ENCODE measurements around the gene BRDT. TPM values are rescaled to one million over a fixed set of nuclear protein-coding genes. Genes with fewer than 3 reads are reported as not detected.

Gene BRDT
- total RNA-seq, 1 experiment from 2014 or later, result 0.13 TPM

DNA sequence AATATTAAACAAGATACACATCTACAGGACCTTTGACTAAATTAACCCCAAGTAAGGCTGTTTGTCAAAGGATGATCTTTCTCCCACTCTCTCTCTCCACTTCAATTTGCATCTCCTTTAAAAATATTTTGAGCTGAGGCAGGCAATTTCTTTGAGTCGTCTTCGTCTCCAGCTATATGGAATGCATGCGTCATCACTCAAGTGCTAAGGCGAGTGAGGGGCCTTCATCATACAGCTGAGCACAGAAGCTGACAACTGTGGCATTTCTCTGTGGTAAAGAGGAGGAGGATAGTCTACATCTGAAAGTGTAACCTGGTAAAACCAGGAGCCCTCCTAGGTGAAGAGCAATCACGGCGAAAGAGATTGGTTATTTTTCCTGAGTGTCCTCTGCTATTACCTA lies 88.2 kb downstream of the BRDT start (continued):
- TF ChIP-seq, protein P1, sequence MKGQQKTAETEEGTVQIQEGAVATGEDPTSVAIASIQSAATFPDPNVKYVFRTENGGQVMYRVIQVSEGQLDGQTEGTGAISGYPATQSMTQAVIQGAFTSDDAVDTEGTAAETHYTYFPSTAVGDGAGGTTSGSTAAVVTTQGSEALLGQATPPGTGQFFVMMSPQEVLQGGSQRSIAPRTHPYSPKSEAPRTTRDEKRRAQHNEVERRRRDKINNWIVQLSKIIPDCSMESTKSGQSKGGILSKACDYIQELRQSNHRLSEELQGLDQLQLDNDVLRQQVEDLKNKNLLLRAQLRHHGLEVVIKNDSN (CRISPR knock-in tag; IDR thresholded peaks at IDR 0.05), result no peak
- TF ChIP-seq, protein P2, sequence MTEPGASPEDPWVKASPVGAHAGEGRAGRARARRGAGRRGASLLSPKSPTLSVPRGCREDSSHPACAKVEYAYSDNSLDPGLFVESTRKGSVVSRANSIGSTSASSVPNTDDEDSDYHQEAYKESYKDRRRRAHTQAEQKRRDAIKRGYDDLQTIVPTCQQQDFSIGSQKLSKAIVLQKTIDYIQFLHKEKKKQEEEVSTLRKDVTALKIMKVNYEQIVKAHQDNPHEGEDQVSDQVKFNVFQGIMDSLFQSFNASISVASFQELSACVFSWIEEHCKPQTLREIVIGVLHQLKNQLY (CRISPR knock-in tag; IDR thresholded peaks at IDR 0.05), result no peak
- TF ChIP-seq CBFB (CRISPR knock-in tag; IDR thresholded peaks at IDR 0.05; ENCODE audit: low read depth), result no peak
- no peak for TF ChIP-seq PRRX2 (CRISPR knock-in tag; IDR thresholded peaks at IDR 0.05)
- TF ChIP-seq, protein P3, sequence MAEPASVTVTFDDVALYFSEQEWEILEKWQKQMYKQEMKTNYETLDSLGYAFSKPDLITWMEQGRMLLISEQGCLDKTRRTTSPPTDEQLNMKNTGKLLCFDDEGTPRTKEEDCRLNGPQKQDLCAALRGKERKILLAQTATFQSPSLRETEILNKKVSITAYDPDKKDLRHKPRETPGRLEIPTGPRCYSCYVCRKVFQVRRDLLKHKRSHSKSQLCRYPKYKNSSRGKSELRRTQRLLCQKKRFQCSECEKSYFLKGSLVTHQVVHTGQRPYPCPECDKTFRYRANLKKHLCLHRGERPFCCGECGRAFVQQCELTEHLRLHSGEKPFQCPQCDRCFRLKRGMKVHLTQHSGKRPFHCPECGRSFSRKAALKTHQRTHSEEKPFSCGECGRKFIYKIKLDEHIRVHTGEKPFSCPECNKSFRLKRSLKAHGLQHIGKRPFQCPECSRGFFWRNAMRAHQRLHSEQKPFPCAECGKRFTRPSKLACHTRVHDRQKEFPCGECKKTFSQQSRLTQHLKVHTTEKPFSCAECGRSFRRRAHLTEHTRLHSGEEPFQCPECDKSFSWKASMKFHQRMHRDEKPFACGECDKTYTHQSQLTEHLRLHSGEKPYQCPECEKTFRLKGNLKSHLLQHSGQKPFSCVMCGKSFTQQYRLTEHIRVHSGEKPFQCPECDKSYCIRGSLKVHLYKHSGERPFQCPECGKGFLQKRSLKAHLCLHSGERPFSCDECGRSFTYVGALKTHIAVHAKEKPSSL (CRISPR knock-in tag; conservative IDR thresholded peaks at IDR 0.05), result no peak
- TF ChIP-seq, protein P4, sequence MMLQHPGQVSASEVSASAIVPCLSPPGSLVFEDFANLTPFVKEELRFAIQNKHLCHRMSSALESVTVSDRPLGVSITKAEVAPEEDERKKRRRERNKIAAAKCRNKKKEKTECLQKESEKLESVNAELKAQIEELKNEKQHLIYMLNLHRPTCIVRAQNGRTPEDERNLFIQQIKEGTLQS (CRISPR knock-in tag; conservative IDR thresholded peaks at IDR 0.05), result no peak
- TF ChIP-seq, protein P5, sequence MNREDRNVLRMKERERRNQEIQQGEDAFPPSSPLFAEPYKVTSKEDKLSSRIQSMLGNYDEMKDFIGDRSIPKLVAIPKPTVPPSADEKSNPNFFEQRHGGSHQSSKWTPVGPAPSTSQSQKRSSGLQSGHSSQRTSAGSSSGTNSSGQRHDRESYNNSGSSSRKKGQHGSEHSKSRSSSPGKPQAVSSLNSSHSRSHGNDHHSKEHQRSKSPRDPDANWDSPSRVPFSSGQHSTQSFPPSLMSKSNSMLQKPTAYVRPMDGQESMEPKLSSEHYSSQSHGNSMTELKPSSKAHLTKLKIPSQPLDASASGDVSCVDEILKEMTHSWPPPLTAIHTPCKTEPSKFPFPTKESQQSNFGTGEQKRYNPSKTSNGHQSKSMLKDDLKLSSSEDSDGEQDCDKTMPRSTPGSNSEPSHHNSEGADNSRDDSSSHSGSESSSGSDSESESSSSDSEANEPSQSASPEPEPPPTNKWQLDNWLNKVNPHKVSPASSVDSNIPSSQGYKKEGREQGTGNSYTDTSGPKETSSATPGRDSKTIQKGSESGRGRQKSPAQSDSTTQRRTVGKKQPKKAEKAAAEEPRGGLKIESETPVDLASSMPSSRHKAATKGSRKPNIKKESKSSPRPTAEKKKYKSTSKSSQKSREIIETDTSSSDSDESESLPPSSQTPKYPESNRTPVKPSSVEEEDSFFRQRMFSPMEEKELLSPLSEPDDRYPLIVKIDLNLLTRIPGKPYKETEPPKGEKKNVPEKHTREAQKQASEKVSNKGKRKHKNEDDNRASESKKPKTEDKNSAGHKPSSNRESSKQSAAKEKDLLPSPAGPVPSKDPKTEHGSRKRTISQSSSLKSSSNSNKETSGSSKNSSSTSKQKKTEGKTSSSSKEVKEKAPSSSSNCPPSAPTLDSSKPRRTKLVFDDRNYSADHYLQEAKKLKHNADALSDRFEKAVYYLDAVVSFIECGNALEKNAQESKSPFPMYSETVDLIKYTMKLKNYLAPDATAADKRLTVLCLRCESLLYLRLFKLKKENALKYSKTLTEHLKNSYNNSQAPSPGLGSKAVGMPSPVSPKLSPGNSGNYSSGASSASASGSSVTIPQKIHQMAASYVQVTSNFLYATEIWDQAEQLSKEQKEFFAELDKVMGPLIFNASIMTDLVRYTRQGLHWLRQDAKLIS (CRISPR knock-in tag; IDR thresholded peaks at IDR 0.05; ENCODE audit: borderline replicate concordance), result no peak
- TF ChIP-seq, protein P6, sequence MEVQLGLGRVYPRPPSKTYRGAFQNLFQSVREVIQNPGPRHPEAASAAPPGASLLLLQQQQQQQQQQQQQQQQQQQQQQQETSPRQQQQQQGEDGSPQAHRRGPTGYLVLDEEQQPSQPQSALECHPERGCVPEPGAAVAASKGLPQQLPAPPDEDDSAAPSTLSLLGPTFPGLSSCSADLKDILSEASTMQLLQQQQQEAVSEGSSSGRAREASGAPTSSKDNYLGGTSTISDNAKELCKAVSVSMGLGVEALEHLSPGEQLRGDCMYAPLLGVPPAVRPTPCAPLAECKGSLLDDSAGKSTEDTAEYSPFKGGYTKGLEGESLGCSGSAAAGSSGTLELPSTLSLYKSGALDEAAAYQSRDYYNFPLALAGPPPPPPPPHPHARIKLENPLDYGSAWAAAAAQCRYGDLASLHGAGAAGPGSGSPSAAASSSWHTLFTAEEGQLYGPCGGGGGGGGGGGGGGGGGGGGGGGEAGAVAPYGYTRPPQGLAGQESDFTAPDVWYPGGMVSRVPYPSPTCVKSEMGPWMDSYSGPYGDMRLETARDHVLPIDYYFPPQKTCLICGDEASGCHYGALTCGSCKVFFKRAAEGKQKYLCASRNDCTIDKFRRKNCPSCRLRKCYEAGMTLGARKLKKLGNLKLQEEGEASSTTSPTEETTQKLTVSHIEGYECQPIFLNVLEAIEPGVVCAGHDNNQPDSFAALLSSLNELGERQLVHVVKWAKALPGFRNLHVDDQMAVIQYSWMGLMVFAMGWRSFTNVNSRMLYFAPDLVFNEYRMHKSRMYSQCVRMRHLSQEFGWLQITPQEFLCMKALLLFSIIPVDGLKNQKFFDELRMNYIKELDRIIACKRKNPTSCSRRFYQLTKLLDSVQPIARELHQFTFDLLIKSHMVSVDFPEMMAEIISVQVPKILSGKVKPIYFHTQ (CRISPR knock-in tag; IDR thresholded peaks at IDR 0.05), result no peak

DNA sequence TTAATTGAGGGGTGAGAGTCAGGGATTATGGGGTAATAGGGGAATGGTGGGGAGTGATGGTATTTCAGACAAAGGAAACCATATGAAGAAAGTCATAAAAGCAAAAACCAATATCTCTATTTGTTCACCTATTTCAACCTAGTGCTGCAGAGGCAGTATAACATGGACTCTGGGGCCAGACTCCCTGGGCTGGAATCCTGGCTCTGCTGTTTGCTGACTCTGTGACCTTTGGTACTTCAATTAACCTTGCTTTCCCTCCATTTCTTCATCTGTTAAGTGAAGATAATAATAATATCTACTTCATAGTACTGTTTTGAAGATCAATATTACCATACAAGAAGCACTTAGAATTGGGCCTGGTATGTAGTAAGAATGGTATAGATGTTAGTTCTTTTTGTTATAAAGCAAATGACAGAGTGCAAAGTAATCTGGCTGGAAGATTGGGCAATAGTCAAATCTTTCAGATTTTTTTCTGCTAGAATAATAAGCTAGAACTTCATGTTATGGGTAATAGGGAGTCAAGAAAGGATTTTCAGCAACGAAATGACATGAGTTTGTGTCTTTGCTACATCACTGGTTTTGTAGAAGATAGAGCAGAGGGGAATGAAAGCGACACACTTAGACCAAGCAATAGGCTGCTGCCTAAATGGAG lies 89.6 kb downstream of the BRDT start:
- TF ChIP-seq TEAD4 (CRISPR knock-in tag; IDR thresholded peaks at IDR 0.05), result no peak
- H3K27ac Mint-ChIP-seq, result no peak overlapping the region
- ATAC-seq, result no peak
- H3K9me3 Mint-ChIP-seq, result no peaks in the 10 kb centered on the region
- no peak overlapping the region for H3K4me3 Mint-ChIP-seq
- H3K36me3 Mint-ChIP-seq, result no peaks in the 10 kb centered on the region
- DNase-seq (ENCODE audit: low spot score), result no peak
- H3K27me3 Mint-ChIP-seq (ENCODE audit: low read depth), result no peaks in the 10 kb centered on the region
- CTCF ChIA-PET, result no interaction called here
- peaks cover 5% of the 10 kb centered on the region for H3K4me1 Mint-ChIP-seq
- POLR2A ChIA-PET, result no interaction called here

DNA sequence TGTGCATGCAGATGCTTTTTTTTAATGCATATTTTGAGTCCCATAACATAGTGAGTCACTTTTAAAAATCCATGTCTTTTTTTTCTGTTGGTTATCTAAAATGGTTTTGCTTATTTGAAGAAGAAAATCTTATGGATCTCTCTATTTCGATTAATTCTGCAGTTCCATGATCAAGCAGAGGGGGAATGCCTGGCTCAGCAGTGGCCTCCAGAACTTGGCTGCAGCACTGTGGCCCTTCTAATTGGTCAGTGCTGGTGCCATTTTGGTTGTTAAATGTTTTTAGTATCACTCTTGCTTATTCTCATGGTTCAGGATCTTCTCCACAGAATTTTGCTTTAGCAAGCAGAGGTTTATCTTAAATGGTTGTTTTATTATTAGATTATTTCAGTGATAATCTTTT lies 91.8 kb downstream of the BRDT start:
- POLR2A ChIA-PET, result no interaction called here
- Mint-ChIP-seq H3K9me3 (no peaks in the 10 kb centered on the region), H3K4me3 (no peak overlapping the region), H3K27ac (no peak overlapping the region), H3K36me3 (no peaks in the 10 kb centered on the region), H3K4me1 (peaks cover 5% of the 10 kb centered on the region), H3K27me3 (ENCODE audit: low read depth) (no peaks in the 10 kb centered on the region)
- CTCF ChIA-PET, result no interaction called here
- DNase-seq (ENCODE audit: low spot score) (no peak), ATAC-seq (peak; percentile 64; the same call in 1 of the 2 replicates)
- TF ChIP-seq ZNF396 (CRISPR knock-in tag; IDR thresholded peaks at IDR 0.05; ENCODE audit: borderline replicate concordance), result no peak
- TF ChIP-seq, protein P7, sequence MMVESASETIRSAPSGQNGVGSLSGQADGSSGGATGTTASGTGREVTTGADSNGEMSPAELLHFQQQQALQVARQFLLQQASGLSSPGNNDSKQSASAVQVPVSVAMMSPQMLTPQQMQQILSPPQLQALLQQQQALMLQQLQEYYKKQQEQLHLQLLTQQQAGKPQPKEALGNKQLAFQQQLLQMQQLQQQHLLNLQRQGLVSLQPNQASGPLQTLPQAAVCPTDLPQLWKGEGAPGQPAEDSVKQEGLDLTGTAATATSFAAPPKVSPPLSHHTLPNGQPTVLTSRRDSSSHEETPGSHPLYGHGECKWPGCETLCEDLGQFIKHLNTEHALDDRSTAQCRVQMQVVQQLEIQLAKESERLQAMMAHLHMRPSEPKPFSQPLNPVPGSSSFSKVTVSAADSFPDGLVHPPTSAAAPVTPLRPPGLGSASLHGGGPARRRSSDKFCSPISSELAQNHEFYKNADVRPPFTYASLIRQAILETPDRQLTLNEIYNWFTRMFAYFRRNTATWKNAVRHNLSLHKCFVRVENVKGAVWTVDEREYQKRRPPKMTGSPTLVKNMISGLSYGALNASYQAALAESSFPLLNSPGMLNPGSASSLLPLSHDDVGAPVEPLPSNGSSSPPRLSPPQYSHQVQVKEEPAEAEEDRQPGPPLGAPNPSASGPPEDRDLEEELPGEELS (CRISPR knock-in tag; IDR thresholded peaks at IDR 0.05), result no peak
- TF ChIP-seq NFYB (CRISPR knock-in tag; conservative IDR thresholded peaks at IDR 0.05; ENCODE audit: low read depth), result no peak
- TF ChIP-seq CREB1 (CRISPR knock-in tag; IDR thresholded peaks at IDR 0.05), result no peak
- TF ChIP-seq ZNF138 (CRISPR knock-in tag; conservative IDR thresholded peaks at IDR 0.05), result no peak
- TF ChIP-seq, protein P8, sequence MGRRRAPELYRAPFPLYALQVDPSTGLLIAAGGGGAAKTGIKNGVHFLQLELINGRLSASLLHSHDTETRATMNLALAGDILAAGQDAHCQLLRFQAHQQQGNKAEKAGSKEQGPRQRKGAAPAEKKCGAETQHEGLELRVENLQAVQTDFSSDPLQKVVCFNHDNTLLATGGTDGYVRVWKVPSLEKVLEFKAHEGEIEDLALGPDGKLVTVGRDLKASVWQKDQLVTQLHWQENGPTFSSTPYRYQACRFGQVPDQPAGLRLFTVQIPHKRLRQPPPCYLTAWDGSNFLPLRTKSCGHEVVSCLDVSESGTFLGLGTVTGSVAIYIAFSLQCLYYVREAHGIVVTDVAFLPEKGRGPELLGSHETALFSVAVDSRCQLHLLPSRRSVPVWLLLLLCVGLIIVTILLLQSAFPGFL (CRISPR knock-in tag; IDR thresholded peaks at IDR 0.05; ENCODE audit: borderline replicate concordance), result no peak
- no peak for TF ChIP-seq MXD4 (CRISPR knock-in tag; IDR thresholded peaks at IDR 0.05; ENCODE audit: borderline replicate concordance)
- no peak for TF ChIP-seq CBFB (CRISPR knock-in tag; IDR thresholded peaks at IDR 0.05; ENCODE audit: low read depth)
- TF ChIP-seq NFATC4 (CRISPR knock-in tag; IDR thresholded peaks at IDR 0.05), result no peak

Data from WTC11 (cell line).